Stomach (tissue), 4 donors: ENCODE data around the gene ETFDH.

Experiments
- EP300 ChIP-seq: sonication (generic); formaldehyde crosslinking; IDR thresholded peaks from one replicate; pipeline ENCODE4 v1.6.1; 2017; ENCODE audit warnings: antibody characterized with exemption
- POLR2A ChIP-seq, 4 donors: fragments of 450-650 bp; IDR thresholded peaks; one replicate each; pipeline ENCODE4 v1.6.1; 2016; ENCODE audit warnings: antibody characterized with exemption in 4 of 4, control low read depth in 2 of 4, mild to moderate bottlenecking in 1 of 4, moderate library complexity in 1 of 4
- POLR2AphosphoS5 ChIP-seq, 3 donors: sonication (generic); formaldehyde crosslinking; IDR thresholded peaks; one replicate each; pipeline ENCODE4 v1.6.1; 2016; ENCODE audit warnings: antibody characterized with exemption in 3 of 3
- TF ChIP-seq, protein P1 (sequence below), 7 experiments: fragments of 450-650 bp in 4 of 7; fragments of 200-600 bp in 3 of 7; sonication (generic) in 3 of 7; IDR thresholded peaks; one replicate each; pipeline ENCODE4 v1.5.1; 2016 to 2019; ENCODE audit warnings: antibody characterized with exemption in 7 of 7, control low read depth in 2 of 7, mild to moderate bottlenecking in 1 of 7

DNA sequence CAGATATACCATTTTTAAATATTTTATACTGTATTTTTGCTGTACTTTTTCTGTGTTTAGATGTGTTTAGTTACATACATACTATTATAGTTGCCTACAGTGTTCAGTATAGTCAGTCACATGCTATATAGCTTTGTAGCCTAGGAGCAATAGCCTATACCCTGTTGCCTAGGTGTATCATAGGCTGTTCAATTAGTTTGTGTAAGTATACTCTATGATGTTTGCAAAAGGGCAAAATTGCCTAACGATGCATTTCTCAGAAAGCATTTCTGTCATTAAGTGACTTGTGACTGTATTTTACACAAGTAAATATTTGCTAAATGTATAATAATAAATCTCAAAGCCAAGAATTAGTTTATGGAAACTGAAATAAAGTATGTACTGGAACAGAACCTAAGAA is 9.5 kb downstream of the ETFDH start:
- TF ChIP-seq, protein P1, sequence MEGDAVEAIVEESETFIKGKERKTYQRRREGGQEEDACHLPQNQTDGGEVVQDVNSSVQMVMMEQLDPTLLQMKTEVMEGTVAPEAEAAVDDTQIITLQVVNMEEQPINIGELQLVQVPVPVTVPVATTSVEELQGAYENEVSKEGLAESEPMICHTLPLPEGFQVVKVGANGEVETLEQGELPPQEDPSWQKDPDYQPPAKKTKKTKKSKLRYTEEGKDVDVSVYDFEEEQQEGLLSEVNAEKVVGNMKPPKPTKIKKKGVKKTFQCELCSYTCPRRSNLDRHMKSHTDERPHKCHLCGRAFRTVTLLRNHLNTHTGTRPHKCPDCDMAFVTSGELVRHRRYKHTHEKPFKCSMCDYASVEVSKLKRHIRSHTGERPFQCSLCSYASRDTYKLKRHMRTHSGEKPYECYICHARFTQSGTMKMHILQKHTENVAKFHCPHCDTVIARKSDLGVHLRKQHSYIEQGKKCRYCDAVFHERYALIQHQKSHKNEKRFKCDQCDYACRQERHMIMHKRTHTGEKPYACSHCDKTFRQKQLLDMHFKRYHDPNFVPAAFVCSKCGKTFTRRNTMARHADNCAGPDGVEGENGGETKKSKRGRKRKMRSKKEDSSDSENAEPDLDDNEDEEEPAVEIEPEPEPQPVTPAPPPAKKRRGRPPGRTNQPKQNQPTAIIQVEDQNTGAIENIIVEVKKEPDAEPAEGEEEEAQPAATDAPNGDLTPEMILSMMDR (IDR thresholded peaks at IDR 0.05) = no peak
- TF ChIP-seq POLR2A (IDR thresholded peaks at IDR 0.05) = no peak
- TF ChIP-seq EP300 = no peak
- TF ChIP-seq POLR2AphosphoS5 (IDR thresholded peaks at IDR 0.05) = no peak
